SK-N-SH (cell line): Measurements from ENCODE around the gene NR2F6. TPM values are rescaled to one million over a fixed set of nuclear protein-coding genes. Genes with fewer than 3 reads are reported as not detected.
A peak's percentile ranks its signal among the peaks of the same experiment; 100 is the strongest.

Experiments
- CTCF ChIA-PET: fragments of 300-600, 350-600 bp; formaldehyde crosslinking; extraction: SDS; loops from one replicate; lab custom pipeline; 2021; lab: Yijun Ruan, JAX
- POLR2A ChIA-PET: fragments of 350-600 bp; sonication (Branson Sonifier 250); formaldehyde crosslinking; extraction: SDS; loops from one replicate; lab custom pipeline; 2020; ENCODE audit warnings: antibody characterized with exemption, inconsistent platforms; lab: Yijun Ruan, JAX
- DNase-seq: peaks from one replicate; pipeline ENCODE4 v3.0.0; 2012
- H2AFZ ChIP-seq: fragments of 200-600 bp; sonication (generic); 2 replicates; pipeline ENCODE4 v1.8.1; 2016; ENCODE audit warnings: antibody characterized with exemption, mild to moderate bottlenecking, low read depth
- H3F3A ChIP-seq: fragments of 200-600 bp; sonication (generic); replicated peaks from 2 replicates; pipeline ENCODE3; 2016; ENCODE audit warnings: antibody characterized with exemption, mild to moderate bottlenecking; ENCODE audit not compliant: insufficient read depth
- H3K27ac ChIP-seq, 2 experiments: fragments of 200-500 bp in 1 of 2; fragments of 200-600 bp in 1 of 2; sonication (Bioruptor generic) in 1 of 2; sonication (generic), shearing (Covaris generic) in 1 of 2; 2 replicates each; pipeline versions ENCODE4 v1.5.1 to v1.6.1; 2014 to 2016; ENCODE audit warnings: low read depth in 2 of 2, inconsistent platforms in 1 of 2, low read length in 1 of 2, mild to moderate bottlenecking in 1 of 2, mixed read lengths in 1 of 2
- H3K27me3 ChIP-seq: fragments of 200-600 bp; sonication (generic), shearing (Covaris generic); 2 replicates; pipeline ENCODE4 v1.6.1; 2016; ENCODE audit warnings: mixed run types; ENCODE audit not compliant: insufficient read depth
- H3K36me3 ChIP-seq, 2 experiments: fragments of 200-500 bp in 1 of 2; fragments of 200-600 bp in 1 of 2; sonication (Bioruptor generic) in 1 of 2; sonication (generic) in 1 of 2; replicated peaks in 1 of 2; 2 replicates each; pipeline versions ENCODE3 to v1.5.1; 2014 to 2016; ENCODE audit warnings: low read length in 1 of 2, mild to moderate bottlenecking in 1 of 2; ENCODE audit not compliant: insufficient read depth in 2 of 2, control insufficient read depth in 1 of 2
- H3K4me1 ChIP-seq, 2 experiments: fragments of 200-500 bp in 1 of 2; fragments of 200-600 bp in 1 of 2; sonication (Bioruptor generic) in 1 of 2; sonication (generic), shearing (Covaris generic) in 1 of 2; 2 replicates each; pipeline versions ENCODE4 v1.5.1 to v1.6.1; 2014 to 2016; ENCODE audit warnings: low read depth in 1 of 2, low read length in 1 of 2, mixed run types in 1 of 2; ENCODE audit not compliant: insufficient read depth in 2 of 2, control insufficient read depth in 1 of 2
- H3K4me2 ChIP-seq: fragments of 200-600 bp; sonication (generic), shearing (Covaris generic); 2 replicates; pipeline ENCODE4 v1.6.1; 2017; ENCODE audit warnings: mixed run types
- H3K4me3 ChIP-seq, 2 experiments: fragments of 200-500 bp in 1 of 2; fragments of 200-600 bp in 1 of 2; sonication (Bioruptor generic) in 1 of 2; sonication (generic), shearing (Covaris generic) in 1 of 2; 2 replicates each; pipeline versions ENCODE4 v1.5.1 to v1.8.1; 2014 to 2016; ENCODE audit warnings: low read depth in 2 of 2, inconsistent platforms in 1 of 2, low read length in 1 of 2, mild to moderate bottlenecking in 1 of 2, mixed read lengths in 1 of 2, moderate library complexity in 1 of 2
- H3K79me2 ChIP-seq: fragments of 200-600 bp; sonication (generic); 2 replicates; pipeline ENCODE4 v1.8.1; 2017; ENCODE audit warnings: mild to moderate bottlenecking; ENCODE audit not compliant: insufficient read depth
- H3K9ac ChIP-seq: fragments of 200-600 bp; sonication (generic); 2 replicates; pipeline ENCODE4 v1.6.1; 2017; ENCODE audit warnings: mixed run types
- H3K9me2 ChIP-seq: fragments of 200-600 bp; sonication (generic); 2 replicates; pipeline ENCODE4 v1.6.1; 2017; ENCODE audit warnings: mixed run types
- H3K9me3 ChIP-seq: fragments of 200-600 bp; sonication (generic); 2 replicates; pipeline ENCODE4 v1.6.1; 2017; ENCODE audit warnings: mixed run types, mild to moderate bottlenecking, moderate library complexity
- H4K20me1 ChIP-seq: fragments of 200-600 bp; sonication (generic); 2 replicates; pipeline ENCODE4 v1.6.1; 2017; ENCODE audit warnings: mild to moderate bottlenecking, mixed run types; ENCODE audit not compliant: insufficient read depth
- FOXM1 ChIP-seq: IDR thresholded peaks from 2 replicates; pipeline ENCODE4 v1.4.0; 2012; ENCODE audit warnings: low read depth, mild to moderate bottlenecking
- GABPA ChIP-seq: IDR thresholded peaks from 2 replicates; pipeline ENCODE4 v1.4.0; 2012; ENCODE audit warnings: low read depth, mild to moderate bottlenecking
- MXI1 ChIP-seq: IDR thresholded peaks from 2 replicates; pipeline ENCODE4 v1.6.1; 2012; ENCODE audit warnings: mild to moderate bottlenecking, low read depth, low read length, improper control_type of control experiment
- NFIC ChIP-seq: IDR thresholded peaks from 2 replicates; pipeline ENCODE4 v1.4.0; 2012; ENCODE audit warnings: borderline replicate concordance
- NRF1 ChIP-seq: IDR thresholded peaks from 2 replicates; pipeline ENCODE4 v1.6.1; 2012; ENCODE audit warnings: low read depth, mild to moderate bottlenecking, low read length
- RAD21 ChIP-seq: IDR thresholded peaks from 2 replicates; pipeline ENCODE4 v1.6.1; 2012; ENCODE audit warnings: mild to moderate bottlenecking, low read length
- RFX5 ChIP-seq: IDR thresholded peaks from 2 replicates; pipeline ENCODE4 v1.6.1; 2012; ENCODE audit warnings: mild to moderate bottlenecking, improper control_type of control experiment, low read length
- RXRA ChIP-seq: IDR thresholded peaks from 2 replicates; pipeline ENCODE4 v1.4.0; 2012; ENCODE audit warnings: low read depth, mild to moderate bottlenecking, borderline replicate concordance
- SIN3A ChIP-seq: IDR thresholded peaks from 2 replicates; pipeline ENCODE4 v1.6.1; 2012; ENCODE audit warnings: low read depth, mild to moderate bottlenecking, low read length, moderate library complexity, borderline replicate concordance
- SMC3 ChIP-seq: IDR thresholded peaks from 2 replicates; pipeline ENCODE4 v1.6.1; 2012; ENCODE audit warnings: low read depth, low read length, improper control_type of control experiment
- TCF12 ChIP-seq: IDR thresholded peaks from 2 replicates; pipeline ENCODE4 v1.4.0; 2012
- TEAD4 ChIP-seq: IDR thresholded peaks from 2 replicates; pipeline ENCODE4 v1.4.0; 2012; ENCODE audit warnings: mild to moderate bottlenecking, borderline replicate concordance; ENCODE audit not compliant: insufficient read depth
- YY1 ChIP-seq: IDR thresholded peaks from 2 replicates; pipeline ENCODE4 v1.4.0; 2012; ENCODE audit warnings: low read depth, mild to moderate bottlenecking
- WGBS: methylation state at CpG from one replicate; pipeline ENCODE4 v1.1.6; 2017; ENCODE audit warnings: low lambda C conversion rate; 5-methylcytosine and 5-hydroxymethylcytosine counted together
- polyA plus RNA-seq, 3 experiments: library from polyadenylated mRNA; depleted of rRNA; stranded (reverse); fragments of >200 nt; gene quantifications; 2 replicates each; pipeline ENCODE4 v1.2.3, GENCODE V29; 2012
- TF ChIP-seq, protein P1 (sequence below): fragments of 150-350 bp; IDR thresholded peaks from 2 replicates; pipeline ENCODE4 v1.6.1; 2016; ENCODE audit warnings: mild to moderate bottlenecking, low read depth, low read length
- TF ChIP-seq, protein P2 (sequence below): IDR thresholded peaks from 2 replicates; pipeline ENCODE4; 2012
- TF ChIP-seq, protein P3 (sequence below): fragments of 200-600 bp; sonication (generic); IDR thresholded peaks from 2 replicates; pipeline ENCODE4 v1.6.1; 2017; ENCODE audit warnings: antibody characterized with exemption, mild to moderate bottlenecking, moderate library complexity

Gene NR2F6
- polyA plus RNA-seq, 1 of the 3 experiments (the other 2 are of a cell fraction), result 37.3 TPM

DNA sequence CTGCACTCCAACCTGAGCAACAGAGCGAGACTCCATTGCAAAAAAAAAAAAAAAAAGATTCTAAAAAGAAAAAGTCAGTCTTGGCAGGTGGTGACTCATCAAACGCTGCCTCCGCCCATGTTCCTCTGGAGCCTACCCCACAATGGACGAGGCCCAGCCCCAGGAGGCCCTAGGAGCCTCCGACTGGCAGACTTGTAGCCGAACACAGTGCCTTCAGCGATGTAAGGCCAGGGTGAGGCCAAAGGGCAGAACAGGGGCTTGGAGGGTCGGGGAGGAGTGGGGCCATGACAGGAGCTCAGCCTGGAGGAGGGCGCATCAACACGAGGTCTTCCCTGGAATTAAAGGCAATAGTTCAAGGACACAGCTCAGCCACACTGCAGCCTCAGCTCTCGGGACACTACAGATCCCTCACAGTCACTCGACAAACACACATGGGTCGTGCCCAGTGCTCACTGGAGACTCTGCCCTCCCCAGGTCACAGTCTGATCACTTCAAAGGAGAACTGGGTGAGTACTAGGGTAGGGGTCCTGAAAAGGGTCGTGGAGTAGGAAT is 25.4 kb downstream of the NR2F6 start (continued):
- TF ChIP-seq SMC3, result no peak
- TF ChIP-seq TCF12, result no peak
- TF ChIP-seq, protein P1, sequence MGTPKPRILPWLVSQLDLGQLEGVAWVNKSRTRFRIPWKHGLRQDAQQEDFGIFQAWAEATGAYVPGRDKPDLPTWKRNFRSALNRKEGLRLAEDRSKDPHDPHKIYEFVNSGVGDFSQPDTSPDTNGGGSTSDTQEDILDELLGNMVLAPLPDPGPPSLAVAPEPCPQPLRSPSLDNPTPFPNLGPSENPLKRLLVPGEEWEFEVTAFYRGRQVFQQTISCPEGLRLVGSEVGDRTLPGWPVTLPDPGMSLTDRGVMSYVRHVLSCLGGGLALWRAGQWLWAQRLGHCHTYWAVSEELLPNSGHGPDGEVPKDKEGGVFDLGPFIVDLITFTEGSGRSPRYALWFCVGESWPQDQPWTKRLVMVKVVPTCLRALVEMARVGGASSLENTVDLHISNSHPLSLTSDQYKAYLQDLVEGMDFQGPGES, result no peak
- TF ChIP-seq, protein P2, sequence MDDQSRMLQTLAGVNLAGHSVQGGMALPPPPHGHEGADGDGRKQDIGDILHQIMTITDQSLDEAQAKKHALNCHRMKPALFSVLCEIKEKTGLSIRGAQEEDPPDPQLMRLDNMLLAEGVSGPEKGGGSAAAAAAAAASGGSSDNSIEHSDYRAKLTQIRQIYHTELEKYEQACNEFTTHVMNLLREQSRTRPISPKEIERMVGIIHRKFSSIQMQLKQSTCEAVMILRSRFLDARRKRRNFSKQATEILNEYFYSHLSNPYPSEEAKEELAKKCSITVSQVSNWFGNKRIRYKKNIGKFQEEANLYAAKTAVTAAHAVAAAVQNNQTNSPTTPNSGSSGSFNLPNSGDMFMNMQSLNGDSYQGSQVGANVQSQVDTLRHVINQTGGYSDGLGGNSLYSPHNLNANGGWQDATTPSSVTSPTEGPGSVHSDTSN, result no peak
- no peak for TF ChIP-seq YY1

DNA sequence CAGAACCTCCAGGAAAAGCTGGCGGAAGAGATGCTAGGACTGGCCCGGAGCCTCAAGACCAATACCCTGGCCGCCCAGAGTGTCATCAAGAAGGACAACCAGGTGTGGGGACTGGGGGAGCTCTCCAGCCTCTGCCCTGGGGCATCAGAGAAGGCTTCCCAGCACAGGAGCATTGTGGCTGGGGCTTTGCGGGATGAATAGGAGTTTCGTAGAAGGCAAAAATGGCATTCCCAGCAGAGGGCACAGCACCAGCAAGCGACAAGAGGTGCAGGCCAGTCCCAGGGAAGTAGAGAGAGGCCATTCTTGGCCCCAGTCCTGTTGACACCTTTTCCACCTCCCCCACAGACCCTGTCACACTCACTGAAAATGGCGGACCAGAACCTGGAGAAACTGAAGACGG is 26.4 kb downstream of the NR2F6 start:
- ChIA-PET POLR2A (no interaction called here), CTCF (no interaction called here)
- Histone ChIP-seq H3K27me3 (no peaks in the 10 kb centered on the region), H3K4me3 (no peak overlapping the region), H3K4me2 (no peak overlapping the region), H3K36me3 (peaks cover 6 to 15% of the 10 kb centered on the region in 2 experiments), H3K9me3 (no peaks in the 10 kb centered on the region), H3K4me1 (peaks cover 5 to 13% of the 10 kb centered on the region in 2 experiments), H4K20me1 (no peaks in the 10 kb centered on the region), H3F3A (peaks cover 14% of the 10 kb centered on the region), H3K9me2 (no peaks in the 10 kb centered on the region), H3K27ac (no peak overlapping the region), H3K9ac (no peak overlapping the region), H2AFZ (no peak overlapping the region), H3K79me2 (peaks cover 10% of the 10 kb centered on the region; the same call in 1 of the 2 replicates)
- DNase-seq, result no peak
- no peak for TF ChIP-seq RAD21
- TF ChIP-seq NFIC, result no peak
- no peak for TF ChIP-seq YY1
- no peak for TF ChIP-seq FOXM1
- TF ChIP-seq GABPA, result no peak
- no peak for TF ChIP-seq RFX5
- 98% methylated on average over 5 of the region's 8 CpGs for WGBS

DNA sequence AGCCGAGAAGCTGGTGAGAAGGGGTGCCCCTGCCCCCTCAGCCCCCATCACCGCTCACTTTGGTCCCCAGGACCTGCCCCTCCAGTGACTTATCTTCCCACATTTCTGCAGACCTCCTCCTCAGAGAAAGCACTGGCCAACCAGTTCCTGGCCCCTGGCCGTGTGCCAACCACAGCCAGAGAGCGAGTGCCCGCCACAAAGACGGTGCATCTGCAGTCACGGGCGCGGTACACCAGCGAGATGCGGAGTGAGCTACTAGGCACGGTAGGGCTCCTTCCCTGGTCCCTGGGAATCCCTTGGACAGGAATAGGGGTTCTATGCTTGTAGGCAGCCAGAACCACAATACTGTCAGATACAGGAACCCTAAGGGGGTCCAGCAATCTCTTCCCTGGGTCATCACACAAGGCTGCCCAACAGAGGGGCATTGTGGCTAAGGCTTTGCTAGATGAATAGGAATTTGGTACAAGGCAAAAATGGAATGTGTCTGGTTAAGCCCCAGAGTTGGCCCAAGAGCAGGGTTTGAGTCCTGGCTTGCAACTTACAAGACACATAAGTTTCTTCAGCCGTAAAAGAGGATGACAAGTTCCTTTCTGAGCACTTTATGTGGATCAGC is 29.6 kb downstream of the NR2F6 start:
- peaks cover 14% of the 10 kb centered on the region for H3F3A ChIP-seq
- no peaks in the 10 kb centered on the region for H3K9me2 ChIP-seq
- no peaks in the 10 kb centered on the region for H3K27me3 ChIP-seq
- DNase-seq, result peak; percentile 66
- ChIA-PET CTCF (interaction anchor here (1.4 to 2.6 kb wide), 5 partner anchors 10 to 66 kb away, joined by 4 to 21 read pairs (median 8); partner anchors contain the start of genes ANKLE1 and OCEL1), POLR2A (interaction anchor here (0.6 to 2.9 kb wide), 11 partner anchors 8 to 169 kb away, joined by 3 to 33 read pairs (median 5); partner anchors contain the start of genes ANKLE1, BABAM1 and OCEL1)
- no peaks in the 10 kb centered on the region for H4K20me1 ChIP-seq
- H3K27ac ChIP-seq, result peak overlapping the region; percentile 80 to 89; a peak in 3 of 4 replicates
- no peak overlapping the region; the same call in 1 of the 2 replicates for H2AFZ ChIP-seq
- no peaks in the 10 kb centered on the region for H3K9me3 ChIP-seq
- peak overlapping the region; percentile 71 to 73 for H3K4me3 ChIP-seq
- peak overlapping the region; percentile 79 for H3K9ac ChIP-seq
- TF ChIP-seq NRF1, result no peak
- no peak for TF ChIP-seq YY1
- TF ChIP-seq, protein P3, sequence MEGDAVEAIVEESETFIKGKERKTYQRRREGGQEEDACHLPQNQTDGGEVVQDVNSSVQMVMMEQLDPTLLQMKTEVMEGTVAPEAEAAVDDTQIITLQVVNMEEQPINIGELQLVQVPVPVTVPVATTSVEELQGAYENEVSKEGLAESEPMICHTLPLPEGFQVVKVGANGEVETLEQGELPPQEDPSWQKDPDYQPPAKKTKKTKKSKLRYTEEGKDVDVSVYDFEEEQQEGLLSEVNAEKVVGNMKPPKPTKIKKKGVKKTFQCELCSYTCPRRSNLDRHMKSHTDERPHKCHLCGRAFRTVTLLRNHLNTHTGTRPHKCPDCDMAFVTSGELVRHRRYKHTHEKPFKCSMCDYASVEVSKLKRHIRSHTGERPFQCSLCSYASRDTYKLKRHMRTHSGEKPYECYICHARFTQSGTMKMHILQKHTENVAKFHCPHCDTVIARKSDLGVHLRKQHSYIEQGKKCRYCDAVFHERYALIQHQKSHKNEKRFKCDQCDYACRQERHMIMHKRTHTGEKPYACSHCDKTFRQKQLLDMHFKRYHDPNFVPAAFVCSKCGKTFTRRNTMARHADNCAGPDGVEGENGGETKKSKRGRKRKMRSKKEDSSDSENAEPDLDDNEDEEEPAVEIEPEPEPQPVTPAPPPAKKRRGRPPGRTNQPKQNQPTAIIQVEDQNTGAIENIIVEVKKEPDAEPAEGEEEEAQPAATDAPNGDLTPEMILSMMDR, result no peak
- TF ChIP-seq TEAD4, result no peak
- no peak for TF ChIP-seq RXRA
- TF ChIP-seq, protein P1, result no peak
- TF ChIP-seq NFIC, result peak; percentile 65
- TF ChIP-seq MXI1, result peak; percentile 6; the same call in 1 of the 2 replicates
- TF ChIP-seq SIN3A, result no peak
- TF ChIP-seq RFX5, result no peak
- H3K4me1 ChIP-seq, result peaks cover 5 to 14% of the 10 kb centered on the region in 2 experiments
- peak overlapping the region; percentile 84 for H3K4me2 ChIP-seq
- 31% methylated on average over 10 of the region's 13 CpGs for WGBS
- peaks cover 17 to 18% of the 10 kb centered on the region in 2 experiments for H3K36me3 ChIP-seq
- peaks cover 10% of the 10 kb centered on the region; the same call in 1 of the 2 replicates for H3K79me2 ChIP-seq
